Spleen (tissue), 11 donors: ENCODE data around the gene TSC22D4. TPM values are rescaled to one million over a fixed set of nuclear protein-coding genes. Genes with fewer than 3 reads are reported as not detected.

Experiments
- DNase-seq: peaks from one replicate; pipeline ENCODE4 v3.0.0-alpha.2; 2020
- H3K27ac ChIP-seq, 8 donors: fragments of 200-600 bp; sonication (generic) in 7 of 8; 1 replicate in 4 of 8; 2 replicates in 4 of 8; pipeline versions ENCODE4 v1.5.0 to v1.8.0; 2016 to 2021; ENCODE audit warnings: inconsistent platforms in 4 of 8, mild to moderate bottlenecking in 4 of 8, moderate library complexity in 1 of 8
- H3K27me3 ChIP-seq, 7 donors: fragments of 200-600 bp; sonication (generic) in 6 of 7; replicated peaks in 1 of 7; 1 replicate in 4 of 7; 2 replicates in 3 of 7; pipeline versions ENCODE4 v1.5.0 to v1.8.0; 2016 to 2021; ENCODE audit warnings: inconsistent platforms in 3 of 7, mild to moderate bottlenecking in 1 of 7
- H3K36me3 ChIP-seq, 6 donors: fragments of 200-600 bp; sonication (generic) in 5 of 6; 1 replicate in 4 of 6; 2 replicates in 2 of 6; pipeline versions ENCODE4 v1.5.0 to v1.8.0; 2016 to 2021; ENCODE audit warnings: inconsistent platforms in 2 of 6
- H3K4me1 ChIP-seq, 6 donors: fragments of 200-600 bp; sonication (generic) in 5 of 6; 1 replicate in 3 of 6; 2 replicates in 3 of 6; pipeline versions ENCODE4 v1.5.0 to v1.8.0; 2016 to 2021; ENCODE audit warnings: inconsistent platforms in 3 of 6
- H3K4me3 ChIP-seq, 8 donors: fragments of 200-600 bp; sonication (generic) in 7 of 8; 1 replicate in 4 of 8; 2 replicates in 4 of 8; pipeline versions ENCODE4 v1.5.0 to v1.8.0; 2016 to 2021; ENCODE audit warnings: inconsistent platforms in 4 of 8, mild to moderate bottlenecking in 4 of 8, moderate library complexity in 2 of 8
- H3K9me3 ChIP-seq, 8 donors: fragments of 200-600 bp; sonication (generic) in 7 of 8; 1 replicate in 4 of 8; 2 replicates in 4 of 8; pipeline versions ENCODE4 v1.5.0 to v1.8.0; 2016 to 2021; ENCODE audit warnings: inconsistent platforms in 4 of 8
- POLR2A ChIP-seq, 3 donors: fragments of 450-650 bp; IDR thresholded peaks; one replicate each; pipeline ENCODE4 v1.5.1; 2017; ENCODE audit warnings: antibody characterized with exemption in 3 of 3, mild to moderate bottlenecking in 1 of 3
- POLR2AphosphoS5 ChIP-seq, 3 donors: sonication (generic); formaldehyde crosslinking; IDR thresholded peaks; one replicate each; pipeline ENCODE4 v1.5.1; 2017; ENCODE audit warnings: antibody characterized with exemption in 3 of 3
- WGBS, 5 donors: extraction: QIAGEN DNeasy Blood & Tissue Kit in 3 of 5; methylation state at CpG; one replicate each; pipeline versions ENCODE4 v1.1.5 to v1.1.7; 2013 to 2018; 5-methylcytosine and 5-hydroxymethylcytosine counted together
- intact Hi-C: fragments of 100-400 bp; cut with DNase I; formaldehyde crosslinking; loops from one replicate; pipeline ENCODE4 v1.15.0; 2023; ENCODE audit warnings: low total_unique reads
- polyA plus RNA-seq, 3 donors: library from polyadenylated mRNA; stranded (reverse); fragments of 200-250 nt; gene quantifications; one replicate each; pipeline ENCODE4 v1.2.1, GENCODE V29; 2013
- total RNA-seq, 7 donors: library from RNA; depleted of rRNA in 3 of 7; stranded (reverse); fragments of >200 nt in 3 of 7; fragmentation: NEBNext Ultra II Directional in 4 of 7; extraction: Animal tissue kit (Norgen Biotek cat#: 25700) in 4 of 7; gene quantifications; one replicate each; pipeline versions ENCODE4 v1.1.0 to v1.2.1, GENCODE V29; 2016 to 2021
- TF ChIP-seq, protein P1 (sequence below), 11 experiments: fragments of 200-600 bp in 7 of 11; fragments of 450-650 bp in 4 of 11; sonication (generic) in 4 of 11; IDR thresholded peaks in 8 of 11; conservative IDR thresholded peaks in 3 of 11; 1 replicate in 7 of 11; 2 replicates in 4 of 11; pipeline versions ENCODE4 v1.4.0 to v1.8.0; 2016 to 2021; ENCODE audit warnings: antibody characterized with exemption in 11 of 11, inconsistent platforms in 4 of 11, mild to moderate bottlenecking in 1 of 11
- donor health status: healthy with polysubstance abuse.
- donor health status: DM: no; HTN: no; CAD: no; lungs with moderate emphysema.
- donor health status: DM: no; HTN: no; CAD: no.
- donor health status: Bipolar disorder and iron deficiency.
- donor health status: healthy.
- donor health status: DM: no; HTN: no; CAD: no.
- donor health status: DM: yes; HTN: yes; CAD: no.

Gene TSC22D4
- total and polyA plus RNA-seq, 10 donors = 57.2 to 119 (median 94.8) TPM

DNA sequence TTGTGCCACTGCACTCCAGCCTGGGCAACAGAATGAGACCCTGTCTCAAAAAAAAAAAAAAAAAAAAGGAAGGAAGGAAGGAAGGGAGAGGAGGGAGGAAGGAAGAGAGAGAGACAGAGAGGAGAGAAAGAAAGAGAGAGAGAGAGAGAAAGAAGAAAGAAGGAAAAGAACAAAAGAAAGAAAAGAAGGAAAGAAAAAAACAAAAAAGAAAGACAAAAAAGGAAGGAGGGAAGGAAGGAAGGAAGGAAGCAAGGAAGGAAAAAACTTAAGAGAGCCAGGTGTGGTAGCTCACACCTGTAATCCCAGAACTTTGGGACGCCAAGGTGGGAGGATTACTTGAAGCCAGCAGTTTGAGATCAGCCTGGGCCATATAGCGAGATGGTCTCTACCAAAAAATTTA is 14.2 kb downstream of the TSC22D4 start:
- 89 to 97% (median 95%) methylated on average over 2 of the region's 2 CpGs for WGBS, 5 donors
- no peaks in the 10 kb centered on the region for H3K9me3 ChIP-seq
- H3K4me3 ChIP-seq = no peak overlapping the region
- H3K4me1 ChIP-seq = peaks cover 10 to 52% (median 34%) of the 10 kb centered on the region in 6 donors
- peaks cover 0 to 97% (median 39%) of the 10 kb centered on the region in 6 donors for H3K36me3 ChIP-seq
- no peak for DNase-seq
- no peak overlapping the region for H3K27ac ChIP-seq
- TF ChIP-seq POLR2AphosphoS5 (IDR thresholded peaks at IDR 0.05) (no peak), POLR2A (IDR thresholded peaks at IDR 0.05) (no peak)
- TF ChIP-seq, protein P1, sequence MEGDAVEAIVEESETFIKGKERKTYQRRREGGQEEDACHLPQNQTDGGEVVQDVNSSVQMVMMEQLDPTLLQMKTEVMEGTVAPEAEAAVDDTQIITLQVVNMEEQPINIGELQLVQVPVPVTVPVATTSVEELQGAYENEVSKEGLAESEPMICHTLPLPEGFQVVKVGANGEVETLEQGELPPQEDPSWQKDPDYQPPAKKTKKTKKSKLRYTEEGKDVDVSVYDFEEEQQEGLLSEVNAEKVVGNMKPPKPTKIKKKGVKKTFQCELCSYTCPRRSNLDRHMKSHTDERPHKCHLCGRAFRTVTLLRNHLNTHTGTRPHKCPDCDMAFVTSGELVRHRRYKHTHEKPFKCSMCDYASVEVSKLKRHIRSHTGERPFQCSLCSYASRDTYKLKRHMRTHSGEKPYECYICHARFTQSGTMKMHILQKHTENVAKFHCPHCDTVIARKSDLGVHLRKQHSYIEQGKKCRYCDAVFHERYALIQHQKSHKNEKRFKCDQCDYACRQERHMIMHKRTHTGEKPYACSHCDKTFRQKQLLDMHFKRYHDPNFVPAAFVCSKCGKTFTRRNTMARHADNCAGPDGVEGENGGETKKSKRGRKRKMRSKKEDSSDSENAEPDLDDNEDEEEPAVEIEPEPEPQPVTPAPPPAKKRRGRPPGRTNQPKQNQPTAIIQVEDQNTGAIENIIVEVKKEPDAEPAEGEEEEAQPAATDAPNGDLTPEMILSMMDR (IDR thresholded peaks at IDR 0.05 in 8 of 11, conservative IDR thresholded peaks at IDR 0.05 in 3 of 11) = no peak
- no peaks in the 10 kb centered on the region for H3K27me3 ChIP-seq
- intact Hi-C loops = no loop called here

DNA sequence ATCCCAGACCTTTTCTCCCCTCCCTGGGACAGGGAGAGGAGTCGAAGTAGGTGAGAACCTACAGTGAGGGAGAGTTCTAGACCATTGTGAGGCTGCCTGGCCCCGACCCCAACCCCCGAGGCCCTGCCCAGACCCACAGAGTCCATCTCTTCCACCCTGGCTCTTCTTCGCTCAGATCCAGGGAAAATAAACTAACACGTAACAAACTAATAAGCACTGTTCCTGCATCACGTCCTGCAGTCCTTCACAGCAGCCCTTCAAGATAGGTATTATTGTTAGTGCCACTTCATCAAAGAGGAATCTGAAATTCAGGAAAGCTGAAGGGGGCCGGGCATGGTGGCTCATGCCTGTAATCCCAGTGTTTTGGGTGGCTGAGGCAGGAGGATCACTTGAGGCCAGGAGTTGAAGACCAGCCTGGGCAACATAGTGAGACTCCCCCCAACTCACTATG is 14.8 kb downstream of the TSC22D4 start, which contains the start of gene SPACDR:
Gene SPACDR, minus strand, starts transcription at position 51 of the 451 bp plus-strand sequence. CDS start 235 bp downstream, outside the sequence.
- DNase-seq = no peak
- no peak within 1 kb of the TSS for H3K4me3 ChIP-seq
- TF ChIP-seq POLR2AphosphoS5 (IDR thresholded peaks at IDR 0.05) = no peak
- TF ChIP-seq POLR2A (IDR thresholded peaks at IDR 0.05) = no peak
- TF ChIP-seq, protein P1 (IDR thresholded peaks at IDR 0.05 in 8 of 11, conservative IDR thresholded peaks at IDR 0.05 in 3 of 11) = no peak
- 77 to 92% (median 85%) methylated on average over 6 to 7 of the region's 7 CpGs for WGBS, 5 donors
- intact Hi-C loops = no loop called here
- peaks cover 0 to 97% (median 41%) of the 10 kb centered on the region in 6 donors for H3K36me3 ChIP-seq
- peaks cover 5 to 46% (median 29%) of the 10 kb centered on the region in 6 donors for H3K4me1 ChIP-seq
- no peaks in the 10 kb centered on the region for H3K9me3 ChIP-seq
- no peak within 1 kb of the TSS for H3K27ac ChIP-seq
- no peaks in the 10 kb centered on the region for H3K27me3 ChIP-seq

DNA sequence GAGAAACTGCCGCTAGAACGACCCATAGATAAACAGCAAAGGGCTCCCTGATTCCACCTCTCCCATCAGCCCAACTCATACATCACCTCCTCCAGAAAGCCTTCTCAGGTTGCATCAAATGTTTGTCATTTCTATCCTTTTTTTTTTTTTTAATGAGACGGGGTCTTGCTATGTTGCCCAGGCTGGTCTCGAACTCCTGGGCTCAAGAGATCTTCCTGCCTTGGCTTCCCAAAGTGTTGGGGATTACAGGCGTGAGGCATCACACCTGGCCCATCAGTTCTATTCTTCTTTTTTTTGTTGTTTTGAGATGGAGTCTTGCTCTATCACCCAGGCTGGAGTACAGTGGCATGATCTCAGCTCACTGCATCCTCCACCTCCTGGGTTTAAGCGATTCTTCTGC is 22.0 kb downstream of the TSC22D4 start:
- Histone ChIP-seq H3K4me3 (no peak overlapping the region), H3K27ac (no peak overlapping the region), H3K4me1 (peaks cover 0 to 21% (median 5%) of the 10 kb centered on the region in 6 donors), H3K27me3 (no peaks in the 10 kb centered on the region), H3K36me3 (peaks cover 0 to 51% (median 13%) of the 10 kb centered on the region in 6 donors), H3K9me3 (no peaks in the 10 kb centered on the region)
- TF ChIP-seq POLR2A (IDR thresholded peaks at IDR 0.05) (no peak), POLR2AphosphoS5 (IDR thresholded peaks at IDR 0.05) (no peak)
- TF ChIP-seq, protein P1 (IDR thresholded peaks at IDR 0.05 in 8 of 11, conservative IDR thresholded peaks at IDR 0.05 in 3 of 11) = no peak
- intact Hi-C loops = no loop called here
- WGBS, 5 donors = 91 to 98% (median 96%) methylated on average over 6 of the region's 6 CpGs
- no peak for DNase-seq

DNA sequence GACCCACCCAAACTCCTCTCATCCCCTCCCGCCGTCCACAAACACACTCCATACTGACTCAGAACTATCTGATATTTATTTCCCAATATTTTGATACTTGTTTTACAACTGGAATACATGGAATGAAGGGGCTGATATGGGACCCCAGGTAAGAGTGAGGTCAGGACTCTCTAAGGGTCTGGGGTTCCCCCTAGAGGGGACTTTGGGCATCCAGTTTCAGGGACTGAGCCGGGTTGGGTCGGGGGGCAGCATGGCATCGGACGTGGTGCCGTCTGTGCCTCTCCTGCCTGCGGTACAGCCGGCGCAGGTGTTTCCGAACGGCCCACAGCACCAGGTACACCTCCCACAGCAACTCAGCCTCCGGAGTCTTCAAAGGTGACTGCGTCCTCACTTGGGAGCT is 22.5 kb downstream of the TSC22D4 start:
- Histone ChIP-seq H3K4me1 (peaks cover 0 to 21% (median 5%) of the 10 kb centered on the region in 6 donors), H3K9me3 (no peaks in the 10 kb centered on the region), H3K27me3 (no peaks in the 10 kb centered on the region), H3K36me3 (peaks cover 0 to 46% (median 12%) of the 10 kb centered on the region in 6 donors), H3K27ac (no peak overlapping the region), H3K4me3 (no peak overlapping the region)
- intact Hi-C loops = no loop called here
- TF ChIP-seq POLR2AphosphoS5 (IDR thresholded peaks at IDR 0.05) = no peak
- TF ChIP-seq, protein P1 (IDR thresholded peaks at IDR 0.05 in 8 of 11, conservative IDR thresholded peaks at IDR 0.05 in 3 of 11) = no peak
- TF ChIP-seq POLR2A (IDR thresholded peaks at IDR 0.05) = no peak
- DNase-seq = no peak
- 93 to 96% (median 95%) methylated on average over 14 of the region's 14 CpGs for WGBS, 5 donors
